GM12865 (cell line): Measurements from ENCODE around the gene GLTP.

Experiments
- DNase-seq: peaks from one replicate; pipeline ENCODE4 v3.0.0; 2010; ENCODE audit warnings: low read depth
- H3K4me3 ChIP-seq: 2 replicates; pipeline ENCODE4 v1.5.1; 2011; ENCODE audit warnings: mild to moderate bottlenecking, low read depth, low read length, control low read depth
- TF ChIP-seq, protein P1 (sequence below): IDR thresholded peaks from 2 replicates; pipeline ENCODE4 v1.5.1; 2011; ENCODE audit warnings: low read length, control low read depth, low read depth, inconsistent platforms; ENCODE audit not compliant: insufficient read depth; ENCODE audit errors: missing control alignments

GLTP gene

GRCh38 chr12:109808876-109809646, 71.3 kb downstream of the GLTP start:
- DNase-seq: no peak
- no peak overlapping the region for H3K4me3 ChIP-seq
- TF ChIP-seq, protein P1, sequence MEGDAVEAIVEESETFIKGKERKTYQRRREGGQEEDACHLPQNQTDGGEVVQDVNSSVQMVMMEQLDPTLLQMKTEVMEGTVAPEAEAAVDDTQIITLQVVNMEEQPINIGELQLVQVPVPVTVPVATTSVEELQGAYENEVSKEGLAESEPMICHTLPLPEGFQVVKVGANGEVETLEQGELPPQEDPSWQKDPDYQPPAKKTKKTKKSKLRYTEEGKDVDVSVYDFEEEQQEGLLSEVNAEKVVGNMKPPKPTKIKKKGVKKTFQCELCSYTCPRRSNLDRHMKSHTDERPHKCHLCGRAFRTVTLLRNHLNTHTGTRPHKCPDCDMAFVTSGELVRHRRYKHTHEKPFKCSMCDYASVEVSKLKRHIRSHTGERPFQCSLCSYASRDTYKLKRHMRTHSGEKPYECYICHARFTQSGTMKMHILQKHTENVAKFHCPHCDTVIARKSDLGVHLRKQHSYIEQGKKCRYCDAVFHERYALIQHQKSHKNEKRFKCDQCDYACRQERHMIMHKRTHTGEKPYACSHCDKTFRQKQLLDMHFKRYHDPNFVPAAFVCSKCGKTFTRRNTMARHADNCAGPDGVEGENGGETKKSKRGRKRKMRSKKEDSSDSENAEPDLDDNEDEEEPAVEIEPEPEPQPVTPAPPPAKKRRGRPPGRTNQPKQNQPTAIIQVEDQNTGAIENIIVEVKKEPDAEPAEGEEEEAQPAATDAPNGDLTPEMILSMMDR: no peak

DNA sequence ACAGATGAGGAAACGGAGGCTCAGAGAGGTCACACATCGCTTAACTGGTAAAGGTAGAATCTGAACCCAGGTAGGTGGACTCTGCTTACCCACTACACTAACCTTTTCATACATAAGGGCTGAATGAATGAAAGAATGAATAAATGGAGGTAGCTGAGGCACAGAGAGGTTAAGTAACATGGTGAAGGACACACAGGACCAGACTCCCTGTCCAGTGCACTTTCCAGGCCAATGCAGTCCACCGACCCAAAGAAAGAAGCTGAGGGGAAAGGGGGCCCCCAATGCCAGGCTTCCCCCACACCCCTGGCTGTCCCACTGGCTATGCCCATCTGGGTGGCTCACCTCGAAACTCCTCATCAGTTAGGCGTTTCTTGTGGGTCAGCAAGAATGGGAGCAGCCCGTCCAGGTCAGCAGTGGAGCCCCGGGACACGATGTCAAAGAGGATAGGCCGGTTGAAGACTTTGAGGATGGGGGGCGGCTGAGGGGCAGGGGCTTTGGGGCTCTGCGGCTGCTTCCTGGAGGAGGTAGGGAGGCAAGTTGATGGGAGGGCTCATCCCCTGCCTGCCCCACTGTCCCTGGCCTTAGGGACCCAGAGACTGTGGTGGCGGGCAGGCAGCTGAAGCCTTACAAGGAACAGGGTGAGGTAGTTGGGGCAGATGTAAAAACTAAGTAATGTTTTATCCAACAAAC, 72.2 kb downstream of the GLTP start:
- TF ChIP-seq, protein P1: no peak
- no peak for DNase-seq

DNA sequence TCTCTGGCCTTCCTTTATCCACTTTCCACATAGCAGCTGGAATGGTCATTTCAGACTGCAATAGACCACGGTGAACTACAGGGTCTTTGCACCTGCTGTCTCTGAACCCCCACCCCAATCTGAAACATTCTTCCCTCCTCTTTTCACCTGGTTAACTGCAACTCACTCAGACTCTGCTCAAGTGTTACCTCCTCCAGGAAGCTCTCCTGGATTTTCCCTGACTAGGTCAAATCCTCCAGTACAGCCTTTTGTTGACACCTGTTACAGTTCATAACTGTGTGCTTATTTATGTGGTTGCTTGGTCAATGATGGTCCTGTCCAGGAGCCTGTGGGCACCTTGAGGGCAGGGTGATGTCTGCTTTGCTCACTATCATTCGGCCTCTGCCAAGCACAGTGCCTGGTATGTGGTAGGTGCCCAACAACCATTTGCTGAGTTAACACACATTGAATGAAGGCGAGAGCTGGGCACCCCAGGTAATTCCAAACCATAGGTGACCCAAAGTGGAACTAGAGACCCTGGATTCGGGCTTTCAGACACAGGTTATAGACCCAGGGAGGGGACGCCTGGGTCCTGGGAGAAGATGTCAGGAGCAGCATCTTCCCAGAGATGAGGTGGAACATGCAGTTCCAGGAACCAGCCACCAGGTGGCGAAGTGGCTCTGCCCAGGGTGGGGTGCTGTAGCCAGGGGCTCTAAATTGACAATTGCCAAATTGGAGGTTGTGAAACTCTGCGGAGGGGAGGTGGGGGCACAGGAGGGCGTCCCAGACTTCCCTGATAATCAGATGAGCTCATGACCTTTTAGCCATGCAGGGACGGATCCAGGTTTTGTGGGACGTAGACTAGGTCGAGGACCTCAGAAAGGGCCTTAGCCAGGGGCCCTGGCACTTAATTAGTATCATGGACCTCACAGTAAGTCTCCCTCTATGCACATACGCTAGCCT, 75.2 kb downstream of the GLTP start:
- no peak overlapping the region for H3K4me3 ChIP-seq
- TF ChIP-seq, protein P1: peak; percentile 97
- DNase-seq: peak; percentile 56

More for the DNA sequence above, 72.2 kb downstream of the GLTP start:
- H3K4me3 ChIP-seq: no peak overlapping the region

DNA sequence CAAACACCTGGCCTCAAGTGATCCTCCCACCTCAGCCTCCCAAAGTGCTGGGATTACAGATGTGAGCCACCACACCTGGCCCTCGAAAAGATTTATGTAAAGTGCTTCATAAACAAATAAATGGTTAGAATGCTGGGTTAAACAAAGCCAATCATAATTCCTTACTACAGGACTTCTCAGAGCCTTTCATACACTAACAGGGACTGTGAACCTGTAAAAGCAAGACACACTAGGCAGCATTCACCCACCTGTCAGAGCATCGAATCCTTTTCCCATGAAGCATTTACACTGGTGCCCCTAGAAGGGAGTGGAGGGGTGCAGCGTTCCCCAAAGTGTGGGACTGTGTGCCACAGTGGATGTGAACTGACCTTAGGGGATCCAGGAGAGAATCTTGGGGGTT, 76.7 kb downstream of the GLTP start:
- DNase-seq: no peak
- no peak overlapping the region for H3K4me3 ChIP-seq
- TF ChIP-seq, protein P1: no peak

DNA sequence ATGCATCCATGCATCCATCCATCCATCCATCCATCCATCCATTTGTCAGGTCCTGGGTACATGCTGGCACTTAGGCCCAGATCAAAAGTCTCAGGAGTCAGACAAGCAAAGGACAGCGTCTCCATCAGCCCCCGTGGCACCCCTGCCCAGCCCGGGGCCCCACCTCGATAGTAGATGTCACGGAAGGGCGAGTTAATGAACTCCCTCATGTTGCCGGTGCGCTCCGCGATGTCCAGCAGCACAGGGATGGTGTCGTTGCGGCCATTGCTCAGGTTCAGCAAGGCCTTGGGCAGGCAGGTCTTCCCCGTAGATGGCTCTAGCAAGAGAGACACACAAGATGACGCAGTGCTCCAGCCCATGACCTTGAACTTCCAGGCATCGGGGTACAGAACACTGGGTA, 77.5 kb downstream of the GLTP start:
- TF ChIP-seq, protein P1: no peak
- no peak for DNase-seq
- H3K4me3 ChIP-seq: no peak overlapping the region
